Activated CD4-positive, alpha-beta T cell treated with anti-CD3 and anti-CD28 coated beads, Interleukin-2, Interleukin-6, amounts not matched to agents 100 ng/mL and 50 ng/mL, durations not matched to agents 16 hours and 8 hours (primary cell): Measurements from ENCODE around the gene RXYLT1.
"Not testable (repeated sequence)": the region's sequence is repeated elsewhere in the genome, so short reads cannot be mapped to it uniquely, and the experiment has no call there.

ENCODE experiments used
- DNase-seq: peaks from one replicate; pipeline ENCODE4 v3.0.0-alpha.2; 2020

RXYLT1 gene

GRCh38 chr12:63779498-63780481 is at the start of gene RXYLT1:
TSS of gene RXYLT1 (plus strand) at chr12:63779909. CDS start at chr12:63779961, 52 bp downstream.
- DNase-seq: peak; percentile 90

GRCh38 chr12:63732779-63733178 is 46.9 kb upstream of the RXYLT1 start:
- DNase-seq: not testable (repeated sequence)

GRCh38 chr12:63733585-63733984 is 46.1 kb upstream of the RXYLT1 start:
- not testable (repeated sequence) for DNase-seq

GRCh38 chr12:63740551-63740950 is 39.2 kb upstream of the RXYLT1 start:
- not testable (repeated sequence) for DNase-seq

GRCh38 chr12:63741431-63741830 is 38.3 kb upstream of the RXYLT1 start:
- DNase-seq: not testable (repeated sequence)

GRCh38 chr12:63744110-63744509 is 35.6 kb upstream of the RXYLT1 start:
- DNase-seq: not testable (repeated sequence)

- not testable (repeated sequence) for DNase-seq
Observed at GRCh38 chr12:63746470-63746869, 33.2 kb upstream of the RXYLT1 start.

- DNase-seq: not testable (repeated sequence)
Observed at GRCh38 chr12:63747136-63747535, 32.6 kb upstream of the RXYLT1 start.

GRCh38 chr12:63747553-63747952 is 32.2 kb upstream of the RXYLT1 start:
- DNase-seq: no peak

- DNase-seq: peak; percentile 33
Observed at GRCh38 chr12:63752283-63752682, 27.4 kb upstream of the RXYLT1 start.

GRCh38 chr12:63752841-63753240 is 26.9 kb upstream of the RXYLT1 start:
- no peak for DNase-seq

- no peak for DNase-seq
Observed at GRCh38 chr12:63753743-63754142, 26.0 kb upstream of the RXYLT1 start.

GRCh38 chr12:63764481-63764880 is 15.2 kb upstream of the RXYLT1 start:
- DNase-seq: no peak

GRCh38 chr12:63766498-63766897 is 13.2 kb upstream of the RXYLT1 start:
- no peak for DNase-seq

- DNase-seq: no peak
Observed at GRCh38 chr12:63770375-63770774, 9.3 kb upstream of the RXYLT1 start.

- DNase-seq: no peak
Observed at GRCh38 chr12:63777340-63777739, 2.4 kb upstream of the RXYLT1 start.

GRCh38 chr12:63782466-63782865 is 2.8 kb downstream of the RXYLT1 start:
- DNase-seq: no peak

GRCh38 chr12:63787306-63787705 is 7.6 kb downstream of the RXYLT1 start:
- no peak for DNase-seq

- no peak for DNase-seq
Observed at GRCh38 chr12:63790608-63790945, 10.9 kb downstream of the RXYLT1 start.

- DNase-seq: no peak
Observed at GRCh38 chr12:63792338-63792737, 12.6 kb downstream of the RXYLT1 start.

GRCh38 chr12:63795032-63795687 is 15.5 kb downstream of the RXYLT1 start:
- DNase-seq: no peak

GRCh38 chr12:63795944-63796343 is 16.2 kb downstream of the RXYLT1 start:
- DNase-seq: no peak

- DNase-seq: peak; percentile 17
Observed at GRCh38 chr12:63802012-63802608, 22.4 kb downstream of the RXYLT1 start.

GRCh38 chr12:63804746-63805145 is 25.0 kb downstream of the RXYLT1 start:
- DNase-seq: no peak
